GM12892 (cell line): Measurements from ENCODE around the gene LARP1B.
"Not testable (repeated sequence)": the region's sequence is repeated elsewhere in the genome, so short reads cannot be mapped to it uniquely, and the experiment has no call there.

ENCODE experiments used
- DNase-seq: peaks from one replicate; pipeline ENCODE4 v3.0.0; 2011; ENCODE audit not compliant: insufficient read length
- FAIRE-seq: peaks from 2 replicates; lab custom pipeline; 2011; peaks lifted over from hg19 to GRCh38; lab: Jason Lieb, UNC
- POLR2A ChIP-seq: IDR thresholded peaks from 2 replicates; pipeline ENCODE4 v1.6.1; 2011; ENCODE audit warnings: low read depth, low read length, control low read depth
- POLR2AphosphoS5 ChIP-seq: IDR thresholded peaks from 2 replicates; pipeline ENCODE4 v1.6.1; 2011; ENCODE audit warnings: low read depth, low read length, control low read depth
- TAF1 ChIP-seq: IDR thresholded peaks from 2 replicates; pipeline ENCODE4 v1.6.1; 2011; ENCODE audit warnings: low read depth, mild to moderate bottlenecking, control low read depth, low read length, borderline replicate concordance

Gene LARP1B

GRCh38 chr4:128061566-128062536 is 739 bp downstream of the LARP1B start:
- peak; percentile 52 for DNase-seq
- TF ChIP-seq POLR2AphosphoS5 = no peak
- 0 out of 2 replicates have a peak, but pooled peaks have one; percentile 15 for TF ChIP-seq POLR2A
- peak; percentile 70 for FAIRE-seq

GRCh38 chr4:128066453-128066820 is 5.3 kb downstream of the LARP1B start:
- FAIRE-seq, DNase-seq: not testable (repeated sequence)

- FAIRE-seq (no peak), DNase-seq (no peak)
- TF ChIP-seq TAF1 = no peak
These were observed 7.8 kb downstream of the LARP1B start for GRCh38 chr4:128068918-128069317.

GRCh38 chr4:128076464-128076863 is 15.4 kb downstream of the LARP1B start:
- TF ChIP-seq POLR2A (no peak), TAF1 (no peak), POLR2AphosphoS5 (no peak)
- DNase-seq (no peak), FAIRE-seq (no peak)

- FAIRE-seq = not testable (repeated sequence)
These were observed 34.2 kb downstream of the LARP1B start for GRCh38 chr4:128095293-128095692.

GRCh38 chr4:128107766-128108165 is 46.7 kb downstream of the LARP1B start:
- TF ChIP-seq POLR2A (no peak), POLR2AphosphoS5 (no peak), TAF1 (no peak)
- DNase-seq (no peak), FAIRE-seq (no peak)

More at GRCh38 chr4:128095293-128095692, 34.2 kb downstream of the LARP1B start:
- DNase-seq = not testable (repeated sequence)

GRCh38 chr4:128123036-128123435 is 61.9 kb downstream of the LARP1B start:
- DNase-seq (no peak), FAIRE-seq (no peak)
- no peak for TF ChIP-seq TAF1
- TF ChIP-seq POLR2A = no peak
- no peak for TF ChIP-seq POLR2AphosphoS5

GRCh38 chr4:128130621-128131020 is 69.5 kb downstream of the LARP1B start:
- FAIRE-seq (no peak), DNase-seq (no peak)
- TF ChIP-seq TAF1 = no peak
- no peak for TF ChIP-seq POLR2A

GRCh38 chr4:128134925-128135324 is 73.8 kb downstream of the LARP1B start:
- TF ChIP-seq TAF1 (no peak), POLR2A (no peak), POLR2AphosphoS5 (no peak)
- FAIRE-seq (no peak), DNase-seq (no peak)

GRCh38 chr4:128135391-128135790 is 74.3 kb downstream of the LARP1B start:
- FAIRE-seq = no peak
- TF ChIP-seq TAF1 = no peak
- TF ChIP-seq POLR2AphosphoS5 = no peak
- TF ChIP-seq POLR2A = no peak
- DNase-seq = no peak

- no peak for TF ChIP-seq TAF1
- no peak for TF ChIP-seq POLR2A
- TF ChIP-seq POLR2AphosphoS5 = no peak
- DNase-seq (no peak), FAIRE-seq (no peak)
These were observed 80.8 kb downstream of the LARP1B start for GRCh38 chr4:128141866-128142265.

- TF ChIP-seq POLR2A = no peak
- FAIRE-seq (no peak), DNase-seq (no peak)
These were observed 84.6 kb downstream of the LARP1B start for GRCh38 chr4:128145727-128146126.

GRCh38 chr4:128153800-128154199 is 92.7 kb downstream of the LARP1B start:
- no peak for DNase-seq
- no peak for FAIRE-seq
- TF ChIP-seq TAF1 (no peak), POLR2AphosphoS5 (no peak), POLR2A (no peak)

GRCh38 chr4:128155231-128155855 is 94.2 kb downstream of the LARP1B start:
- TF ChIP-seq POLR2A = no peak
- TF ChIP-seq POLR2AphosphoS5 = no peak
- TF ChIP-seq TAF1 = no peak
- DNase-seq = no peak
- no peak for FAIRE-seq
